NCI-H748 treated with DMSO at 0.1 percent for 48 hours (cell line): ENCODE measurements around the gene TRAM2.

Experiments used
- DNase-seq: peaks from one replicate; lab custom pipeline; 2025; lab: John Stamatoyannopoulos, UW

TRAM2 gene

DNA sequence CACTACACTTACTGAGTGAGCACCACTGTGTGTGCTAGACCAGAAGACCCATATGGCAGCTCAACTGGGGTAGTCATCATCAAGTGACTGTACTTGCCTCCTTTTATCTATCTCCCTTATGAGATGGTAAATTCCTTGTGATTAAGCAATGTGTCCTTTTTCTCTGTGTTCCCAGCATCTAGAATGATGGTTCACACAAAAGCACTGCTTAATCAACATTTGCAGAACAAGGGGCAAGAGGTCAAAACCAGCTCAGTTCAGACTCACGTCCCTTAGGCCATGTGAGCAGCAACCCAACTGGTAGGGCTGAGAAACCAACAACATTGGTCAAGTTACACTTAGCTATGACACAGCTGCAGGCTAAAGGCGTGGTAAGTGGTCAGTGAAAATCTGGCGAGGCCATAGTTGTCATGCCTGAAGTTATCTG, 10.0 kb downstream of the TRAM2 start:
- DNase-seq = no peak

GRCh38 chr6:52566201-52566600, 10.7 kb downstream of the TRAM2 start:
- DNase-seq = no peak

- no peak for DNase-seq
These were observed 12.0 kb downstream of the TRAM2 start for GRCh38 chr6:52564856-52565255.

DNA sequence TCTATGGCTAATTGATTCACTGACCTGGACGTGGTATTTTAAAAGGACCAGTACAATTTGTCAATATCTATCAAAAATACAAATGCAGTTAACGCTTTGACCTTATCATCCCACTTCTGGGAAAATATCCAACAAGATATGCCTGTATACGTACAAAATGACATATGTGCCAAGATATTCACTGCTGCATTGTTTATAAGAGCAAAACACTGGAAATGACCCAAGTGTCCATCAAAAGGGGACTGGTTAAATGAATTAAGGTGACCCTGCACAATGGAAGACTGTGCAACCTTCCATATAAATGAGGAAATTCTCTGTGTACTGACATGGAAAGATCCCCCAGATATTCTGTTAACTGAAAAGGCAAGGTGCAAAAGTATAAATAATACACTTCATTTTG, 13.9 kb downstream of the TRAM2 start:
- DNase-seq = no peak

- no peak for DNase-seq
These were observed 16.4 kb downstream of the TRAM2 start for GRCh38 chr6:52560462-52560861.

GRCh38 chr6:52558266-52559000, 18.4 kb downstream of the TRAM2 start:
- DNase-seq = no peak

DNA sequence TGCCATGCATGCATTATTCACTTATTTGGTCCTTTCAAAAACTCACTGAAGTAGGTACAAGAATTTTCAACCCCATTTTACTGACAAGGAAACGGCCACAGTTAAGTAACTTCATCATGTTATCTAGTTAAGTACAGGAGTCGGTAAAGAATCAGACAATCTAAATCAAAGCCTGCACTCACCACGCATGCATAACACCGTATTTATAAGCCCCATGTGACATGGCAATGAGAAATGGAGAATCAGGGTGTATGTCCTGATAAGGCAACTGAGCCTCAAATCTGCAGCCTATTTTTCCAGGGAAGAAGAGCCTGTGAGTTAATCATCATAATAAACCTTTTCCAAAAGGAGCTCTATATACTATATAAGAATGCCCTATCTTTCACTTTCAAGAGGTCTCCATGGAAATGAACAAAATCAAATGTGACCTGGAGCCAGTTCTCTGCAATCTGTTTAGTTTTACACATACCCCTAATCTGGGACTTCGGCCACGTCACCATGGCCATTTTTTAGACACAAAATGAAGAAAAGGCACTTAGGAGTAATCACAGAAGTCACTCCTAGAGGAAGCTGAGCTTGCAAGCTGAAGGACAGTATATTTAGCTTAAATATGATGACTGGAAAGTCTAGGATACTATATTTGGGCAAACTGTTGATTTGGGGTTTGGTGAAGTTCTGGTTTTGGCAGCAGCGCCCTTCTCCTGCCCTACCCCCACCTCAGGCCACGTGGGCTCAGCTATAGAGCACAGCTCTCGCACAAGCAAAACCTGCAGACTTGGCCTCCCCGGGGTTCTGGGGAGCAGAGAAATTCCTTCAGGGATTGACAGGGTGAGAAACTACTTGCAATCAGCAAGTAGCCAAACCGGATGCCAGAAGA, 19.2 kb downstream of the TRAM2 start:
- no peak for DNase-seq

DNA sequence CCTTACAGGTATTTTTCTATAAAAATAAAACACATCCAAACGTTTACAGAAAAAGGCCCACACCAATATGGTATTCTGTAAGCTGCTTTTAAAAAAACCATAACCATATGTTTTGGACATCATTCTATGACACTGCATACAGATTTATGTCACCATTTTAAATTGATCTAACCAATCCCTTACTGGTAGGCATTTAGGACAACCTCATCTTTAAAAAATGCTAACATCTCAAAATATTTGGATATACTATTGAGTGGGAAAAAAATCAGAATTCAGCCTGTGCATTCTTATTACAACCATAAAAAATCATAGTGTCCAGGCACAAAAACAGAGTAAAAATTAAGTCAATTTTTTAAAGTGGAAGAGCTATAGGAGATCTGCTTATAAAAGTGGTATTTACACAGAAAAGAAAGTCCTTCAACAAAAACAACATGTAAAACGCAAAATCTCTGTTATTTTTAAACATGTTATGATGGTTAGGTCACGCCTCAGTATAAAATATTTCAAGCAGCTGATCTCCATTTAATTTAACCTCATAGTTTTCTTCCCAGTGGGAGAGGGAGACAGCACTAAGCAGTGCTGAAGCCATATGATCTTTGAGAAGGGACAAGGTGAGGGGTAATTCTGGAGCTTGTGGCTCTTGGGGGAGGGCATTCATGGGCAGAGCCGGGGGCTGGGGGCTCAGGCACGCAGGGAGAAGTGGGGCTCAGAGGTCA, 21.2 kb downstream of the TRAM2 start:
- DNase-seq = no peak

DNA sequence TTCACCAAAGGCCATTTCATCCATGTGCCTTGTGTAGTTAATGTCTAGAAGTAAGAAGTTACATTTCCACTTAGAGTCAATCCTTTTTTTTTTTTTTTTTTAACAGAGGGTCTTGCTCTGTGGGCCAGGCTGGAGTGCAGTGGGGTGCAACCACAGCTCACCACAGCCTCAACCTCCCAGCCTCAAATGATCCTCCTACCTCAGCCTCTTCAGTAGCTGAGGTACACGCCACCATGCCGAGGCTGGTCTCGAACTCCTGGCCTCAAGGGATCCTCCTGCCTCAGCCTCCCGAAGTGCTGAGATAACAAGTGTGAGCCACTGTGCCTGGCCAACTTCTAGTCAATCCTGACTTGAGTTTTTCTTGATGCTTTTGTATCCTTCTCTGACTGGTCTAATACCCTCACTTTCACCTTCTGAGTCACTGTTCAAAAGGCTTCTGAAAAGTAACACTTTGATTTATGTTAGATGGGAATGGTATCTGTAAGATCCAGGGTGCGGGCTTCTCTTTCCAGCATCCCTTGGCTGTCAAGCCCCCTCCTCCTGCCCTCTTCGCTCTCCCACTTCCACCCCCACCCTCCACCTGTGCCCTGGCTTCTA, 22.1 kb downstream of the TRAM2 start:
- no peak for DNase-seq

DNA sequence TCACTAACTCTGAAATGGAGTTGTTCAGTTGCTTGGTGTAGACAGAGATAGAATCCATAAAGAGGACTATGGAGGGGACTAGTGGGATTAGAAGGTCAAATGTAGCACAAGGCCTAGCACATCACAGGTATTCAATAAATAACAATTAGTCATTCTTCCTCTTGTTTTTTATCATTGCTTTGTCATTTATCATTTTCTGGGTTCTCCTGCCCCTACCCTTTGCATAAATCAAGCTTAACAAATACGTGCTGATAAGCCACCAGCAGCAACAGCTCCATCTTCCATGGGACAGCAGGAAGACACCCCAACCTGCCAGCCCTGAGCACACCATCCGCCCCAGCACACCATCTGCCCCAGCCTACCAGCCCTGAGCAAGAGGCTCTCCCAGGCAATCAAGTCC, 23.1 kb downstream of the TRAM2 start:
- no peak for DNase-seq

GRCh38 chr6:52553158-52553557, 23.7 kb downstream of the TRAM2 start:
- DNase-seq = no peak

DNA sequence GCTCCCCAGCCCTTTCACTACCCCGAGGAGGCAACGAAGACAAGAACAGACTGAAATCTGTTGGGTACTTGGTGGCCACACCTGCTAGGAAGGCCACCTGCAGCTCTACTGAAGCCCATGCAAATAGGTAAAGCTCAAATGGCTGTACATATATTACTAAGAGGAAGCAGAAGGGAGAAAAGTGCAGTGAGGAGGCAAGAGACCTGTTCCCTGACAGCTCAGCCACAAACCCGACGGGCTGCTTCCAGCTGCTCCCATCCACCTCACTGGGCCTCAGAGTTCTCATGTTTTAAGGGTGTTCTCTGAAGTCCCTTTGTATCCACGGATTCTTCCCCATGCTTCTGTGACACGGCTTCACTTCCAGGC, 24.6 kb downstream of the TRAM2 start:
- DNase-seq = peak; percentile 25

DNA sequence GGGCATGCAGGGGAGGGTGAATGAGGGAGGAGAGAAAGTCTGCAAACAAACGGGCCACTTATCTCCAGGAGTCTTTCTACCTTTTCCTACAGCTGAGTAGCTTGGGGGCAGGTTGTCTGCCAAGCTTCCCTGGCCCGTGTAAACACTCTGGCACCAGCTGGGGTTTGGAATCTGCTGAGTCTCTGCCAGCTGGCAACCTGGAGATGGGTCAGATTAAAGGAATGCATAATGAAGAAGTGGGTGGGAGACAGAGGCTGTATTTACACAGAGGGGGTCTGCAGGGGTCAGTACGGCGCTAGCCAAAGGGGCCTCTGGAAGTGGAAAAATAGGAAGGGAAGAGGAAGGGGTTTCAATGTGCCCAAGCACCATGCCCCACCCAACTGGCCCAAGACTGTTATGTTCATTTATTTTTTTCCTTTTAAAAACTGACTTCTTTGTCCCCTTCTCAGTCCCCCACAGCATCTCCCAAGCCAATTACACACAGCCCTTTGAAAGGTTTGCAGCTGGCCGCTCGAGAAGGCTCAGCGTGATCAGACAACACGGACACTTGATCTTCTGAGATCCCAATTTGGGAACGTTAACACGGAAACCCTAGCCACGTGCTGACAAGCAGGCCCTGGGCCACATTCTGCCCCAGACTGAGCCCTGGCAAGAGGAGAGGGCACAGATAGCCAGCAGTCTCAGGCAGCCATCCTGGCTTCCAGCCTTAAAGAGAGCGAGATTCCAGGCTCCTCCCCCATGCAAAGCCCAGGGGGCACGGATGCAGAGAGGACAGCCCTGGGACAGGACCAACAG, 25.2 kb downstream of the TRAM2 start:
- DNase-seq = peak; percentile 94

GRCh38 chr6:52550870-52551269, 26.0 kb downstream of the TRAM2 start:
- DNase-seq = no peak

GRCh38 chr6:52550014-52550575, 26.8 kb downstream of the TRAM2 start:
- DNase-seq = peak; percentile 49

GRCh38 chr6:52549428-52549827, 27.4 kb downstream of the TRAM2 start:
- DNase-seq = no peak

DNA sequence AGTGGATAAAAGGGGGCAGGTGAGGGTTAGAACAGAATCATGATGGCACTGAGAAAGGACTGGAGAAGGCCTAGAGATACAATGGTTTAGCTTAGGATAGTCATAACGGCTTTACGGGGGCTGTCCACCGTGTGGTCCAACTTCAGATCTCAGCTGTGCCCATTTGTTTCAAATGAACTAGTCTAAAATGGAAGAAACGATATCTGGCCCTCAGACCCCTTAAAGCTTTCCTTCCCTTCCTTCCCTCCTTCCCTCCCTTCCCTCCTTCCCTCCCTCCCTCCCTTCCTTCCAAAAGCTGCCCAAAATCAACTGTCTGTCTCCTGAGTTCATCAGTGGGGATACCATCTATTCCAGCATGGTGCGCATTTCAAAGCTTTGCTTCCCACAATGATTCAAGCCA, 27.9 kb downstream of the TRAM2 start:
- no peak for DNase-seq

DNA sequence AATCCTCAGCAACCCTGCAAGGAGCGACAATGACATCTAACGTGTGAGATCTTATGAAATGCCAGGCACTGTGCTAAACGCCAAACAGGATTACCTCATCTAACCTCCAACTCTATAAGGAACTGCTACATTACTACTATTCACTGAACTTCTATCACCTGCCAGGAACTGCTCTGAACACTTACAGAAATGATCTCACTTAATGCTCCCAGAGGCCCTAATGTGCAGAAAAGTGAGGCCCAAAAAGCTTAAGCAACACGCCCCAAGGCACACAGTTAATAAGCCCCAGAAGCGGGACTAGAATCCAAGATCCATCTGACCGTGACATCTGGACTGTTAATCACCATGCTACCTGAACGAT, 28.5 kb downstream of the TRAM2 start:
- DNase-seq = no peak

- no peak for DNase-seq
These were observed 29.1 kb downstream of the TRAM2 start for GRCh38 chr6:52547647-52548352.

- no peak for DNase-seq
These were observed 30.2 kb downstream of the TRAM2 start for GRCh38 chr6:52546678-52547077.

DNA sequence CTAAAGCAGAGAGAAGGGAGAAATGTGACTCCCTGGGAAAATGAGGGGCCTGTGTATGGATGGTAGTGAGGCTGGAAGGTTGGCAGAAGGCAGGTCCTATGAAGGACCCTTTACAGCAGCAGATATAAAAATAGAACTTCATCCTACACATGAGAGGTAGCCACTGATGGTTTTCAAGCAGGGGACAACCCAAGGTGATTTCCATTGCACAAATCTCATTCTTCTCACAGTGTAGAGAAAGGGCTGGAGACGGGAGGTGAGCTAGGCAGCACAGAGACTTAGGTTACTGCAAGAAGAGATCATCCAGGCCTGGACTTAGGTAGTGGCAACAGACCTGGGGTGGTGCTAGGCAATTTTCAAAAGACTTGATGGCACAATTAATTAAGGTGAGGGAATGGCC, 30.7 kb downstream of the TRAM2 start:
- DNase-seq = no peak
